ENCODE data around the gene SUN3. TPM values are rescaled to one million over a fixed set of nuclear protein-coding genes. Genes with fewer than 3 reads are reported as not detected.

The SUN3 gene
- total RNA-seq (not detected), polyA plus RNA-seq (not detected)

- no peak for DNase-seq
- no peak for ATAC-seq (ENCODE audit: low read depth in 2 of 2)
Measured at GRCh38 chr7:48028938-48029337, at the start of gene SUN3. TSS of gene SUN3 (minus strand) at chr7:48029107. CDS start at chr7:48028938, 169 bp downstream.

GRCh38 chr7:48078470-48078869 is 49.6 kb upstream of the SUN3 start:
- Histone ChIP-seq H3K4me1 (ENCODE audit: control insufficient read depth, insufficient read depth, low read length, poor library complexity, severe bottlenecking) (peaks cover 7% of the 10 kb centered on the region), H3K9me3 (ENCODE audit: control insufficient read depth in 2 of 2, low read length in 2 of 2) (no peaks in the 10 kb centered on the region), H3K27me3 (ENCODE audit: control insufficient read depth, insufficient read depth, low read length) (no peaks in the 10 kb centered on the region), H3K36me3 (ENCODE audit: control insufficient read depth, insufficient read depth, low read length) (no peaks in the 10 kb centered on the region), H3K27ac (ENCODE audit: insufficient read depth, low read length, poor library complexity, severe bottlenecking) (no peak overlapping the region), H3K4me3 (ENCODE audit: low read depth, low read length) (no peak overlapping the region)
- Mint-ChIP-seq H3K9me3 (no peaks in the 10 kb centered on the region), H3K27ac (no peak overlapping the region), H3K27me3 (peaks cover 14% of the 10 kb centered on the region), H3K4me1 (peaks cover 4 to 12% (median 6%) of the 10 kb centered on the region in 4 donors), H3K4me3 (no peak overlapping the region), H3K36me3 (no peaks in the 10 kb centered on the region)
- no peak for DNase-seq
- ATAC-seq (ENCODE audit: low read depth in 2 of 2) = no peak

More at GRCh38 chr7:48028938-48029337, at the start of gene SUN3:
- peaks cover 60% of the 10 kb centered on the region for H3K27me3 Mint-ChIP-seq
- Histone ChIP-seq H3K27ac (ENCODE audit: insufficient read depth, low read length, poor library complexity, severe bottlenecking) (no peak within 1 kb of the TSS), H3K4me3 (ENCODE audit: low read depth, low read length) (no peak within 1 kb of the TSS), H3K4me1 (ENCODE audit: control insufficient read depth, insufficient read depth, low read length, poor library complexity, severe bottlenecking) (no peaks in the 10 kb centered on the region), H3K36me3 (ENCODE audit: control insufficient read depth, insufficient read depth, low read length) (no peaks in the 10 kb centered on the region), H3K27me3 (ENCODE audit: control insufficient read depth, insufficient read depth, low read length) (peaks cover 26% of the 10 kb centered on the region), H3K9me3 (ENCODE audit: control insufficient read depth in 2 of 2, low read length in 2 of 2) (peaks cover 7% of the 10 kb centered on the region in 2 experiments)
- peaks cover 0 to 6% (median 5%) of the 10 kb centered on the region in 7 donors for H3K9me3 Mint-ChIP-seq
- no peaks in the 10 kb centered on the region for H3K36me3 Mint-ChIP-seq
- H3K4me3 Mint-ChIP-seq = no peak within 1 kb of the TSS
- no peak within 1 kb of the TSS for H3K27ac Mint-ChIP-seq
- H3K4me1 Mint-ChIP-seq = no peaks in the 10 kb centered on the region

GRCh38 chr7:48077423-48077822 is 48.5 kb upstream of the SUN3 start:
- ATAC-seq (ENCODE audit: low read depth in 2 of 2) (no peak), DNase-seq (no peak)
- Histone ChIP-seq H3K27me3 (ENCODE audit: control insufficient read depth, insufficient read depth, low read length) (no peaks in the 10 kb centered on the region), H3K9me3 (ENCODE audit: control insufficient read depth in 2 of 2, low read length in 2 of 2) (no peaks in the 10 kb centered on the region), H3K4me1 (ENCODE audit: control insufficient read depth, insufficient read depth, low read length, poor library complexity, severe bottlenecking) (no peaks in the 10 kb centered on the region), H3K4me3 (ENCODE audit: low read depth, low read length) (no peak overlapping the region), H3K27ac (ENCODE audit: insufficient read depth, low read length, poor library complexity, severe bottlenecking) (no peak overlapping the region), H3K36me3 (ENCODE audit: control insufficient read depth, insufficient read depth, low read length) (no peaks in the 10 kb centered on the region)
- no peak overlapping the region for H3K27ac Mint-ChIP-seq
- no peak overlapping the region for H3K4me3 Mint-ChIP-seq
- peaks cover 0 to 2% (median 1%) of the 10 kb centered on the region in 4 donors for H3K4me1 Mint-ChIP-seq
- no peaks in the 10 kb centered on the region for H3K36me3 Mint-ChIP-seq
- peaks cover 14% of the 10 kb centered on the region for H3K27me3 Mint-ChIP-seq
- H3K9me3 Mint-ChIP-seq = peaks cover 0 to under 1% (median 0%) of the 10 kb centered on the region in 7 donors

DNA sequence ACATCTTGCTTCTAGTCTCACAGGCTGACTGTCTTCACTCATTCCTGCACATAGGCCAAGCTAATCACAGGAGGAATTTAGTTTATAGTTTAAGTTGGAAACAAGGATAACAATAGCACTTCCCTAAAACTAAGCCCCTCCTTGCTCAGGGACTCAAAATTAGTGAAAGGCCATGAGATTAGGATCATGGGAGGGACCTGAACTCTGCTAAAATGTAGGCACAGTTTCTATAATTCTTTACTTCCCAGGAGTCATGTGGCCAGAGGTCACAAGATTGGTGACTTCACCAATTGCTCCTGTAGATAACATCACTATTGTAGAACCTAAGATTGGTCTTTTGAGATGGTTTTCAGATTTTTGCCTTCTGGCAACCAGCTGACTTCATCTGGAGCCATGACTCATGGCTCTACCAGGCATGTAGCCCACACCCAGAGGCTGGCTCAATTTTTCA is 45.3 kb upstream of the SUN3 start:
- Histone ChIP-seq H3K4me1 (ENCODE audit: control insufficient read depth, insufficient read depth, low read length, poor library complexity, severe bottlenecking) (no peaks in the 10 kb centered on the region), H3K4me3 (ENCODE audit: low read depth, low read length) (no peak overlapping the region), H3K27ac (ENCODE audit: insufficient read depth, low read length, poor library complexity, severe bottlenecking) (no peak overlapping the region), H3K9me3 (ENCODE audit: control insufficient read depth in 2 of 2, low read length in 2 of 2) (no peaks in the 10 kb centered on the region), H3K36me3 (ENCODE audit: control insufficient read depth, insufficient read depth, low read length) (no peaks in the 10 kb centered on the region), H3K27me3 (ENCODE audit: control insufficient read depth, insufficient read depth, low read length) (no peaks in the 10 kb centered on the region)
- Mint-ChIP-seq H3K27ac (no peak overlapping the region), H3K9me3 (peaks cover 0 to 8% (median 2%) of the 10 kb centered on the region in 7 donors), H3K4me3 (no peak overlapping the region), H3K36me3 (no peaks in the 10 kb centered on the region), H3K27me3 (peaks cover 10% of the 10 kb centered on the region), H3K4me1 (peaks cover 0 to 2% (median 0%) of the 10 kb centered on the region in 4 donors)
- DNase-seq = no peak
- ATAC-seq (ENCODE audit: low read depth in 2 of 2) = no peak

- peaks cover 6% of the 10 kb centered on the region for H3K36me3 Mint-ChIP-seq
- H3K4me1 Mint-ChIP-seq = peaks cover 0 to 3% (median 0%) of the 10 kb centered on the region in 4 donors
- DNase-seq (no peak), ATAC-seq (ENCODE audit: low read depth in 2 of 2) (no peak)
- H3K9me3 Mint-ChIP-seq = peaks cover 0 to 11% (median 4%) of the 10 kb centered on the region in 7 donors
- Histone ChIP-seq H3K36me3 (ENCODE audit: control insufficient read depth, insufficient read depth, low read length) (no peaks in the 10 kb centered on the region), H3K9me3 (ENCODE audit: control insufficient read depth in 2 of 2, low read length in 2 of 2) (no peaks in the 10 kb centered on the region), H3K4me1 (ENCODE audit: control insufficient read depth, insufficient read depth, low read length, poor library complexity, severe bottlenecking) (no peaks in the 10 kb centered on the region), H3K27ac (ENCODE audit: insufficient read depth, low read length, poor library complexity, severe bottlenecking) (no peak overlapping the region), H3K4me3 (ENCODE audit: low read depth, low read length) (no peak overlapping the region), H3K27me3 (ENCODE audit: control insufficient read depth, insufficient read depth, low read length) (no peaks in the 10 kb centered on the region)
- no peak overlapping the region for H3K4me3 Mint-ChIP-seq
- peak overlapping the region in 1 of 3 donors; percentile 50 for H3K27ac Mint-ChIP-seq
- H3K27me3 Mint-ChIP-seq = peaks cover 9% of the 10 kb centered on the region
Measured at GRCh38 chr7:48067475-48067874, 38.6 kb upstream of the SUN3 start.

GRCh38 chr7:48063985-48064384 is 35.1 kb upstream of the SUN3 start:
- Histone ChIP-seq H3K9me3 (ENCODE audit: control insufficient read depth in 2 of 2, low read length in 2 of 2) (no peaks in the 10 kb centered on the region), H3K4me3 (ENCODE audit: low read depth, low read length) (no peak overlapping the region), H3K27ac (ENCODE audit: insufficient read depth, low read length, poor library complexity, severe bottlenecking) (no peak overlapping the region), H3K36me3 (ENCODE audit: control insufficient read depth, insufficient read depth, low read length) (no peaks in the 10 kb centered on the region), H3K4me1 (ENCODE audit: control insufficient read depth, insufficient read depth, low read length, poor library complexity, severe bottlenecking) (no peaks in the 10 kb centered on the region), H3K27me3 (ENCODE audit: control insufficient read depth, insufficient read depth, low read length) (no peaks in the 10 kb centered on the region)
- Mint-ChIP-seq H3K9me3 (peaks cover 0 to 7% (median 3%) of the 10 kb centered on the region in 7 donors), H3K27me3 (peaks cover 10% of the 10 kb centered on the region), H3K27ac (no peak overlapping the region), H3K36me3 (peaks cover 6% of the 10 kb centered on the region), H3K4me3 (no peak overlapping the region), H3K4me1 (peaks cover 0 to 3% (median 0%) of the 10 kb centered on the region in 4 donors)
- DNase-seq (no peak), ATAC-seq (ENCODE audit: low read depth in 2 of 2) (no peak)

GRCh38 chr7:48059706-48060105 is 30.8 kb upstream of the SUN3 start:
- ATAC-seq (ENCODE audit: low read depth in 2 of 2) (no peak), DNase-seq (no peak)
- Mint-ChIP-seq H3K27ac (no peak overlapping the region), H3K27me3 (peaks cover 35% of the 10 kb centered on the region), H3K4me3 (no peak overlapping the region), H3K36me3 (peaks cover 6% of the 10 kb centered on the region), H3K4me1 (peaks cover 0 to 9% (median 2%) of the 10 kb centered on the region in 4 donors), H3K9me3 (peaks cover 0 to 18% (median 7%) of the 10 kb centered on the region in 7 donors)
- Histone ChIP-seq H3K36me3 (ENCODE audit: control insufficient read depth, insufficient read depth, low read length) (no peaks in the 10 kb centered on the region), H3K4me1 (ENCODE audit: control insufficient read depth, insufficient read depth, low read length, poor library complexity, severe bottlenecking) (no peaks in the 10 kb centered on the region), H3K27me3 (ENCODE audit: control insufficient read depth, insufficient read depth, low read length) (no peaks in the 10 kb centered on the region), H3K27ac (ENCODE audit: insufficient read depth, low read length, poor library complexity, severe bottlenecking) (no peak overlapping the region), H3K4me3 (ENCODE audit: low read depth, low read length) (no peak overlapping the region), H3K9me3 (ENCODE audit: control insufficient read depth in 2 of 2, low read length in 2 of 2) (no peaks in the 10 kb centered on the region)

DNA sequence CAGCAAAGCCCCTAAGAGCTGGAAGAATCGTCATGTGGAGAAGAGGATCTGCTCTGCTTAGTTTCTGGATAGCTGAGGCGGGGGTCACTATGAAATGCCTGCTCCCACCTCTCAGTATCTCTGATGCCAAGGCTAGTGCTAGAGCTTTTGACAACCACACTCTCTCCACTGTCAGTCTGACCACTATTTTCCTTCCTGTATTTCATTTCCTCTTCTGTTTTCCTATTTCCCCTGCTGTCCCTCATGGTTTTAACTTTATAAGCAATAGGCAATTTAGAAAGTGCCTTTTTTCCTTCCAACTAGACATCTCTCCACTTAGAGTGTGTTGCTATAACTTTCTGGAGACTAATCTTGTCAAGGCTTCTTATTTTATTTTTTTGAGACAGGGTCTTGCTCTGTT is 30.1 kb upstream of the SUN3 start:
- peaks cover 34% of the 10 kb centered on the region for H3K27me3 Mint-ChIP-seq
- peaks cover 0 to 18% (median 7%) of the 10 kb centered on the region in 7 donors for H3K9me3 Mint-ChIP-seq
- H3K4me3 Mint-ChIP-seq = no peak overlapping the region

More for the DNA sequence above, 30.1 kb upstream of the SUN3 start:
- Histone ChIP-seq H3K4me3 (ENCODE audit: low read depth, low read length) (no peak overlapping the region), H3K27ac (ENCODE audit: insufficient read depth, low read length, poor library complexity, severe bottlenecking) (no peak overlapping the region), H3K4me1 (ENCODE audit: control insufficient read depth, insufficient read depth, low read length, poor library complexity, severe bottlenecking) (no peaks in the 10 kb centered on the region), H3K36me3 (ENCODE audit: control insufficient read depth, insufficient read depth, low read length) (no peaks in the 10 kb centered on the region), H3K9me3 (ENCODE audit: control insufficient read depth in 2 of 2, low read length in 2 of 2) (no peaks in the 10 kb centered on the region), H3K27me3 (ENCODE audit: control insufficient read depth, insufficient read depth, low read length) (no peaks in the 10 kb centered on the region)
- Mint-ChIP-seq H3K36me3 (peaks cover 6% of the 10 kb centered on the region), H3K4me1 (peaks cover 0 to 6% (median 2%) of the 10 kb centered on the region in 4 donors), H3K27ac (no peak overlapping the region)
- no peak for DNase-seq
- no peak for ATAC-seq (ENCODE audit: low read depth in 2 of 2)
